ENCODE data around the gene SEPSECS. TPM values are rescaled to one million over a fixed set of nuclear protein-coding genes. Genes with fewer than 3 reads are reported as not detected.

The SEPSECS gene
- total RNA-seq, 1 experiment from 2014 or later = 4.2 TPM

DNA sequence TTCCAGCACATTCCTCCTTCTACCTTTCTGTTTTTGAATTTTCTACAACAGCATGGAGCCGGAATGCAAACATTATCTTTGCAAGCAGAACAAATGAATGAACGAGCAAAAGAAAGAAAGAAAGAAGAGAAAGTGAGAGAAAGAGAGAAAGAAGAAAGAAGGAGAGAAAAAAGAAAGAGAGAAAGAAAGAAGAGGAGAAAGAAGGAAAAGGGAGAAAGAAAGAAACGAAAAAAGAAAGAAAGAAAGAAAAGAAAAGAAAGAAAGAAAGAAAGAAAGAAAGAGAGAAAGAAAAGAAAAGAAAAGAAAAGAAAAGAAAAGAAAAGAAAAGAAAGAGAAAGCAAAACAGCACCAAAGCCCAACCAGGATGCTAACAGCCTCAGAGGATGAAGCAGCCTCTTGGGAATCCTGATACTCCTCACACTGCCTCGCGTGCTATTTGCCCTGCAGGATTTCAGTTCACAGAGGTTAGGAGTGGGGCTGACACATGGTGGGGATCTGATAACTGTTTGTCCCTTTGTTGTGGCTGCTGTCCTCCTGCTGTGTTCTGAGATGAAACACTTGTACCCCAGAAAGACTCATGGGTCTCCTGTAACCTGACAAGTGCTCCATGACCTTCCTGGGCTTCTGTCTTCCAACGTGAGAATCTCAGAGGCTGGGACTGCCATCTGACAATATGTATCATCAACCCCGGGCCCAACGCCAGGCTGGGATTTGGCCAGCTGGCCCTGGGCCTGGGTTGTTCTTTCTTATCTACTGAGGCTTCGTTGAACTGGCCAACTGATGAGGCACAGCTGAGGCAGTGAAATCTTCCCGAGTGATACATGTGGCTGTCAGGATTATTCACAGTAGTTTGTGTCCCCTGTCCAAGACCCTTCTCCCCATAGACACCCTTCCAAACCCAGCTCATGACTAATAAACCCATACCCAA lies 61.0 kb downstream of the SEPSECS start:
- Histone ChIP-seq H4K20me1 (ENCODE audit: control insufficient read depth, insufficient read depth, insufficient read length) (no peaks in the 10 kb centered on the region), H3K9ac (ENCODE audit: extremely low read depth, insufficient read length, low read length) (no peak overlapping the region), H3K79me1 (ENCODE audit: insufficient read depth, low read depth, low read length, poor library complexity, severe bottlenecking) (no peaks in the 10 kb centered on the region), H4K91ac (ENCODE audit: insufficient read length, low read depth, low read length) (no peak overlapping the region), H2BK12ac (ENCODE audit: insufficient read length, low read depth, low read length) (no peak overlapping the region), H4K5ac (ENCODE audit: insufficient read length, low read depth, low read length) (no peak overlapping the region), H3K4me1 (ENCODE audit: insufficient read depth, low read length) (no peaks in the 10 kb centered on the region), H2BK15ac (ENCODE audit: low read depth, low read length) (no peak overlapping the region), H3K23ac (ENCODE audit: insufficient read length, low read depth, low read length) (no peak overlapping the region), H2AK5ac (ENCODE audit: insufficient read length, low read length) (no peak overlapping the region), H3K27ac (ENCODE audit: insufficient read length, low read depth, low read length) (no peak overlapping the region), H3K4me2 (ENCODE audit: insufficient read depth, insufficient read length, low read length) (no peak overlapping the region), H3K23me2 (ENCODE audit: insufficient read length, low read depth, low read length, poor library complexity, severe bottlenecking) (no peaks in the 10 kb centered on the region), H3K56ac (ENCODE audit: insufficient read length, low read depth, low read length) (no peak overlapping the region), H2BK5ac (ENCODE audit: insufficient read length, low read length) (no peak overlapping the region), H3K14ac (ENCODE audit: insufficient read depth, low read length) (no peak overlapping the region), H3K9me3 (ENCODE audit: control insufficient read depth, low read depth, low read length) (peaks cover 8% of the 10 kb centered on the region), H3K18ac (ENCODE audit: insufficient read length, low read depth, low read length) (no peak overlapping the region), H2BK20ac (ENCODE audit: low read depth, low read length, poor library complexity, severe bottlenecking) (no peak overlapping the region), H2AFZ (ENCODE audit: low read length) (no peak overlapping the region), H3T11ph (ENCODE audit: low read length) (no peak overlapping the region), H3K27me3 (ENCODE audit: insufficient read depth, low read length) (no peaks in the 10 kb centered on the region), H3K4ac (ENCODE audit: low read depth, low read length) (no peak overlapping the region), H2BK120ac (ENCODE audit: low read depth, low read length, poor library complexity, severe bottlenecking) (no peak overlapping the region), H3K79me2 (ENCODE audit: insufficient read depth, low read length) (no peaks in the 10 kb centered on the region), H4K8ac (replicated peaks; ENCODE audit: insufficient read length, low read depth, low read length) (no peak overlapping the region)
- Mint-ChIP-seq H3K4me3 (no peak overlapping the region), H3K27ac (no peak overlapping the region; a peak in 1 of 7 replicates), H3K9me3 (peaks cover 6 to 7% of the 10 kb centered on the region in 2 experiments), H3K27me3 (ENCODE audit: low read depth) (peaks cover 2% of the 10 kb centered on the region), H3K4me1 (peaks cover 0 to 8% of the 10 kb centered on the region in 2 experiments; a peak in 1 of 4 replicates), H3K36me3 (ENCODE audit: insufficient read depth in 1 of 3, low read depth in 3 of 3) (peaks cover 0 to 8% (median 0%) of the 10 kb centered on the region in 3 experiments; a peak in 5 of 7 replicates)
- DNase-seq = no peak
- no CpG with 5 or more reads among the region's 10 CpGs for WGBS (ENCODE audit: extremely low coverage, insufficient read length, low lambda C conversion rate)
- no peak for TF ChIP-seq CTCF (conservative IDR thresholded peaks at IDR 0.05)
